Ureter (tissue), 1 donor: ENCODE measurements around the gene SAFB. TPM values are rescaled to one million over a fixed set of nuclear protein-coding genes. Genes with fewer than 3 reads are reported as not detected.
A peak's percentile ranks its signal among the peaks of the same experiment; 100 is the strongest.

Source experiments
- DNase-seq: peaks from one replicate; pipeline ENCODE4 v3.0.0-alpha.2; 2020; ENCODE audit warnings: low spot score
- total RNA-seq: library from RNA; stranded (reverse); gene quantifications from one replicate; pipeline ENCODE4 v1.2.4, GENCODE V29; 2023
- donor health status: DM: yes; HTN: yes; CAD: no.

SAFB gene
- total RNA-seq, 1 donor from 2014 or later: 90.0 TPM

GRCh38 chr19:5627395-5627904 is 4.6 kb downstream of the SAFB start:
- peak; percentile 59 for DNase-seq

GRCh38 chr19:5628461-5628860 is 5.6 kb downstream of the SAFB start:
- DNase-seq: no peak

GRCh38 chr19:5628919-5629481 is 6.1 kb downstream of the SAFB start:
- no peak for DNase-seq

- DNase-seq: no peak
Measured at GRCh38 chr19:5631567-5632240, 8.8 kb downstream of the SAFB start.

- no peak for DNase-seq
Measured at GRCh38 chr19:5632241-5632612, 9.3 kb downstream of the SAFB start.

- DNase-seq: no peak
Measured at GRCh38 chr19:5632657-5633056, 9.8 kb downstream of the SAFB start.

GRCh38 chr19:5635427-5635826 is 12.5 kb downstream of the SAFB start:
- no peak for DNase-seq

GRCh38 chr19:5637971-5638370 is 15.1 kb downstream of the SAFB start:
- no peak for DNase-seq

GRCh38 chr19:5641171-5641570 is 18.3 kb downstream of the SAFB start:
- no peak for DNase-seq

- no peak for DNase-seq
Measured at GRCh38 chr19:5642204-5642603, 19.3 kb downstream of the SAFB start.

- DNase-seq: no peak
Measured at GRCh38 chr19:5643060-5643459, 20.2 kb downstream of the SAFB start.

- no peak for DNase-seq
Measured at GRCh38 chr19:5644037-5644436, 21.2 kb downstream of the SAFB start.

- no peak for DNase-seq
Measured at GRCh38 chr19:5645409-5645808, 22.5 kb downstream of the SAFB start.

GRCh38 chr19:5646703-5647102 is 23.8 kb downstream of the SAFB start:
- no peak for DNase-seq

- no peak for DNase-seq
Measured at GRCh38 chr19:5648464-5648863, 25.6 kb downstream of the SAFB start.

GRCh38 chr19:5651361-5651760 is 28.5 kb downstream of the SAFB start:
- DNase-seq: no peak

GRCh38 chr19:5652261-5652660 is 29.4 kb downstream of the SAFB start:
- DNase-seq: no peak

GRCh38 chr19:5654931-5655330 is 32.0 kb downstream of the SAFB start:
- no peak for DNase-seq

GRCh38 chr19:5655412-5655811 is 32.5 kb downstream of the SAFB start:
- no peak for DNase-seq

GRCh38 chr19:5661483-5661882 is 38.6 kb downstream of the SAFB start:
- no peak for DNase-seq

GRCh38 chr19:5663904-5664303 is 41.0 kb downstream of the SAFB start:
- no peak for DNase-seq

GRCh38 chr19:5664515-5664914 is 41.6 kb downstream of the SAFB start:
- DNase-seq: no peak

- DNase-seq: no peak
Measured at GRCh38 chr19:5665781-5666513, 43.1 kb downstream of the SAFB start.
